HG03108 (cell line): ENCODE results near the gene DDX27.

Source experiments
- ATAC-seq: cut with Tn5 transposase; IDR thresholded peaks from one replicate; pipeline ENCODE4 v1.9.1; 2021; ENCODE audit warnings: moderate library complexity; ENCODE audit not compliant: unreplicated experiment

The DDX27 gene

DNA sequence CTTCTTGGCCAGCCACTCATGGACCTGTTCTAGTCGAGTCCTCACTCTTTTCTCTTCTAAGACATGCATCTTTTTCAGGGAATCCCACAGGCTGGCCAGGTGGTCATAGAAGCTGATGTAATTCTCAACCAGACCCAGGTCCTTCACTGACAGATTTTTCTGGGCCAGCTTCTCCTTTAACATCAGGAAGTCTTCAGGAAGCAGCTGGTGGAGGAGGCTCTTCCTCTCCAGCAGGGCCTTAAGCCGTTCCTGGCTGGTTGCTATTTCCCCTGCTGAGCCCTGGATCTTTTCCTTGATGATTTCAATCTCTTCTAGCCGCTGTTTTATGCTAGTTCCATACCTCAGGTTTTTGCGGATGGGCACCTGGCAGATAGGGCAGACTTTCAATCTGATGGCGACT lies 28.6 kb downstream of the DDX27 start:
- ATAC-seq: no peak

DNA sequence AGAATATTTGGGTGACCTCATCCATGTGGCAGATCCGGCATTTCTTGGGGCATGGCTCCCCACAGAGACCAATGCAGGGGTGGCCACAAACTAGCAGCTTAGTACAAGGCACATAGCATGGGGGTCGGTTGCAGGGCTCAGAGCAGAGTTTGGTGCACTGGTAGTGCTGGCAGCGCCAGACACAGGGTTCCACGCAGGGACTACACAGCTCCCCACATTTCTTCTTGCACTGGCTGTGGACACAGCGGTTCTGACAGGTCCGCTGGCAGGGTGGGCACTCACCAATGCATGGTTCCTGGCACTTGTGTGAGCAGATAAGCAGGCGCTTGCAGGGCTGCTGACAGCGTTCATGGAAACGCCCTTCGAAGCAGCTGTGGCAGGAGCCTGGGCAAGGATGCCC lies 29.1 kb downstream of the DDX27 start:
- ATAC-seq: no peak

DNA sequence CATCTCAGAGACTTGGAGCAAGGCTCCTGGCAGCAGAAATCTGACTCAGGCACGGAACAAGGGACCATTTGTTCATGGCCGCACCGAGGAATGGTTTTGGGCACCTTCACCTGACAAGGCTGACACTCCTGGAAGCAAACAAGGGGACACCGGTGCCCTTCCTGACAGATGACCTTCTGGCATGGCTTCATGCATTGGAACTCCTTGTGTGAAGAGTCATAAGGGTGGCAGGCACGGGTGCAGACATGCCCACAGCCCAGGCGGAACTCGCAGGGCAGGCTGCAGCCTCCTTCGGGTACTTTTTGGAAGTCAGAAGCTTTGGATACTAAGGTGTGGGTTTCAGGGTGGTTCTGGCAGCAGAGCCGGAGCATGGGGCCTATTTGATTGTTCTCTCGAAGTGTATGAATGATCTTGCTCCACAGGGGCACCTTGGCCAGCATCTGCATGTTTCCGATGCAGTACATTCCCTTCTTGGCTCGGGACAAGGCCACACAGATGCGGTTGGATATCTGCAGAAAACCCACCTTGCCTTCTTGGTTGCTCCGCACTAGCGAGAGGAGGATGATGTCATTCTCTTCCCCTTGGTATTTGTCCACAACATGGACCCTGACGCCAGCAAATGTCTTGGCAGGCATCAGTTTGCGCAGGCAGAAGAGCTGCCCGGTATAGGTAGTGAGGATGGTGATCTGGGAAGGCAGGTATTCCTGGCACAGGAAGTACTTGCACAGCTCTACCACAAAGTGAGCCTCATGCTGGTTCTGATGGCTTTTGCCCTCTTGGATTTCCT lies 29.9 kb downstream of the DDX27 start:
- no peak for ATAC-seq

DNA sequence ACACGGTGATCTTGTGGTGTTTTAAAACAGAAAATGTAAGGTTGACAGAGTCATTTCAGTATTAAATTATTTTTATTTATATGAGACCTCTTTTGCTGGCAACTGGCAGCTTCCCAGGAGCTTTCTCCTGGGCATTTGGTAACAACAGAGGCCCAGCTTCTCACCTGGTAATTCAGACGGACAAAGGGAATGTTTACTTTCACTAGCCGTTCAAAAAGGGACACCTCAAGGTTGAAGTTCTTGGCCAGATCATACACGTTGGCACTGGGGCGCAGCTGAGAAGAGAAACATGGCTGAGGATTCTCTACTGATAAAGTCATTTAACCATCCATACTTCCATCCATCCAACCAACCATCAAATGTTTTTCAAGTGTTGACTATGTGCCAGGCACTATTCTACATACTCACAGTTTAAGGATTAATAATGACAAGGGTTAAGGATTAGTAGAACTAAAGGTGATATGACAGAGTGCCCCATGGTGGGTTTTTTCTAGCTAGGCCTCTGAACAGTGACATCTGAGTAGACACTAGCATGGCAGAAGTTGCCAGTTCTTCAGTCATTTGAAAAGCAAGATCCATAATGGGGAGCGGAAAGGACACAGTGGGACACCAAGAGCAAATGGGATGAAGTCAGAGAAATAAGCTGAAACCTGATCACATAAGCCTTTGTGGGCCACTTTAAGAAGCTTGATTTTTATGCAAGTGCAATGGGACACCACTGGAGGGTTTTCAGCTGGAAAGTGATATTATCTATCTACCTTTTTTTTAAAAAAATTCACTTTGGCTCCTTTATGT lies 33.5 kb downstream of the DDX27 start:
- no peak for ATAC-seq

DNA sequence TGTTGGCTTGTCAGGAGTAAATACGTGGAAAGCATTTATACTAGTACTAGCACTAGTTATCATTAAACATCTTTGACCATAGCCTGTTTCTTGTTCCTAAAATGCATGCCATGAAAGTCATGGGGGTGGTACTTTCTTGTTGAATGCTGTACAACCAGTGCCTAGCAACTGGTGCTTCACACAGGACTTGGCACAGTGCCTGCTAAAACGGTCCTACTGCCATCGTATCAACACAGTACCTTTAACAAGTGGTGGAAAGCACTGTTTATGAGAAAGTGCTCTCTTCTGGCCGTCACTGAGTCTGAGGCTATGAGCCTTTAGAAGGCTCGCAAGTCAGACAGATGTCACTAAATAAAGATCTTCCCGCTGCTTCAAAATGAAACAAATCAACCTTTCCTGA lies 37.0 kb downstream of the DDX27 start:
- ATAC-seq: no peak

DNA sequence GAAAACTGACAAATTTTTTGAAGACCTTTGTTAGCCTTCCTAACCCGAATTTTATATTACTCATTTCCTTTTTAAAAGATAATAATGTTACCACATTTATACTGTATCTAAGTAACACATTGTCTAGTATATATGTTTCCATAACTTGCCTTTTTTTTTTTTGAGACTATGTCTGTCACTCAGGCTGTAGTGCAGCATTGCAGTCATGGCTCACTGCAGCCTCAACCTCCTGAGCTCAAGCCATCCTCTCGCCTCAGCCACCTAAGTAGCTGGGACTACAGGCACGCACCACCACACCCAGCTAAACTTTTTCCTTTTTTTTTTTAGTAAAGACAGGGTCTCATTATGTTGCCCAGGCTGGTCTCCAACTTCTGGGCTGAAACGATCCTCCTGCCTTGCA lies 40.1 kb downstream of the DDX27 start:
- ATAC-seq: no peak

DNA sequence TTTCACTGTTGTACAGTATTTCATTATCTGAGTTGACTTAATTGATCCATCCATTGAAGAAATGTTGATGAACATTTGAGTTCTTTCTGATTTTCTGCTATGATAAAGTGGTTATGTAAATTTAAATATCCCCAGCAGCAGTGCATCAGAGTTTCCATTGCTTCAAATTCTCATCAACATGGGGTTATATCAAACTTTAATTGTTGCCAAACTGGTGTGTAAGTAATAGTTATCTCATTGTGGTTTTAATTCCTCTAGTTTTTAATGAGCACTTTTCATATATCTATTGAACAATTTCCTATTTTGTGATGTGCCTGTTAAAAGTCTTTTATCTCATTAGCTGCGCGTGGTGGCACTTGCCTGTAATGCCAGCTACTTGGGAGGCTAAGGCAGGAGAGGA lies 40.6 kb downstream of the DDX27 start:
- no peak for ATAC-seq

DNA sequence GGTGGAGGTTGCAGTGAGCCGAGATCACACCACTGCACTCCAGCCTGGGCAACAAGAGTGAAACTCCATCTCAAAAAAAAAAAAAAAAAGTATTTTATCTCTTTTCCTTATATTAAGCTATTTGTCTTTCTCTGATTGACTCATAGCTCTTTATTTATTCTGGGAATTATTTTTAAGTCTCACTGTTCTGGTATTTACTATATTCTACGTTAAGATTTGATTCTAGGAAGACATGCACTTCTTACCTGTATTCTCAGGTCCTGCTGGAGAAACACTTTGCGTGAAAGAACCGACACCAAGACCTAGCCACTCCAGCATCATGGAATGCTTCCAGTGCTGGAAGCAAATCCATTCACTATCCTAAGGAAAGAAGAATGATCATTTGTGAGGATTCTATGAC lies 41.0 kb downstream of the DDX27 start:
- no peak for ATAC-seq

DNA sequence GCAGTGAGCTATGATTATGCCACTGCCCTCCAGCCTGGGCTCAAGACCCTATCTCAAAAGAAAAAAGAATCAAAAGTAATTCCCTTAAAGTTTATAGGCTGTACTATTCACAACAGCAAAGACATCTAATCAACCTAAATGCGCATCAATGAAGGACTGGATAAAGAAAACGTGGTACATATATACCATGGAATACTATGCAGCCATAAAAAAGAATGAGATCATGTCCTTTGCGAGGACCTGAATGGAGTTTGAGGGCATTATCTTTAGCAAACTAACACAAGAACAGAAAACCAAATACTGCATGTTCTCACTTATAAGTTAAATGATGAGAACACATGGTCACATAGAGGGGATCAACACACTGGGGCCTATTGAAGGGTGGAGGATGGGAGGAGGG lies 42.0 kb downstream of the DDX27 start:
- ATAC-seq: no peak

DNA sequence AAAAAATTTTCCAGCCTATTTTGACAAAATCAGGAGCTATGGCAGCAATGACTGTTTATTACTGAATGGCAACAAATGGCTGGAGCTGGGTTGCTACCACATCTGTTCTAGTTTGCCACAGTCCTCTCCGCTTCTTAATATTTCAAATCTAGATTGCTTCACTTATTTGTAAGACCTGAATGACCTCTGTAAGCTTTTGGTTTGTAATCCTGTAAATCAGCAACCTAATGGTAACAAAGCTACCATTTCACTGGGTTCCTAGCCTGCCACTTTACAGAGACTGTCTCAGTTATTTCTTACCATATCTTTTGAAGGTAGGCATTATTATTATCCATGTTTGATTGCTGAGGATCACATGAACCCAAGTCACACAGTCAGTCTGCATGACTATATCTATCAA lies 43.2 kb downstream of the DDX27 start:
- no peak for ATAC-seq

DNA sequence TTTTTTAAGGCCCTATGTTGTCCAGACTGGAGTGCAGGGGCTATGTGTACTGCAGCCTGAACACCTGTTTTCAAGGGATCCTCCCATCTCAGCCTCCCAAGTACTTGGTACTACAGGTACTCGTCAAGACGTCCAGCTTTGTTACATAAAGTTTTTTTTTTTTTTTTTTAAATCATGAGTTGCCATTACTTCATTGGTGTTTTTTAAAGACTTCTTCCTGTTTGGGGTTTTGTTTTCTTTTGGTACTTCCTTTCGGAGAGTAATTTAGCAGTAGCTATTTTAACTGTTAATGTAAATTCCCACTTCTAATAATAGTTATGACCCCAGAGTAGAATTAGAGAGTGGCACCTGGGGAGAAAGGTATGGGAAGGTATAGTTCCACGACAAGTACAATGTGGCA lies 48.1 kb downstream of the DDX27 start:
- no peak for ATAC-seq

DNA sequence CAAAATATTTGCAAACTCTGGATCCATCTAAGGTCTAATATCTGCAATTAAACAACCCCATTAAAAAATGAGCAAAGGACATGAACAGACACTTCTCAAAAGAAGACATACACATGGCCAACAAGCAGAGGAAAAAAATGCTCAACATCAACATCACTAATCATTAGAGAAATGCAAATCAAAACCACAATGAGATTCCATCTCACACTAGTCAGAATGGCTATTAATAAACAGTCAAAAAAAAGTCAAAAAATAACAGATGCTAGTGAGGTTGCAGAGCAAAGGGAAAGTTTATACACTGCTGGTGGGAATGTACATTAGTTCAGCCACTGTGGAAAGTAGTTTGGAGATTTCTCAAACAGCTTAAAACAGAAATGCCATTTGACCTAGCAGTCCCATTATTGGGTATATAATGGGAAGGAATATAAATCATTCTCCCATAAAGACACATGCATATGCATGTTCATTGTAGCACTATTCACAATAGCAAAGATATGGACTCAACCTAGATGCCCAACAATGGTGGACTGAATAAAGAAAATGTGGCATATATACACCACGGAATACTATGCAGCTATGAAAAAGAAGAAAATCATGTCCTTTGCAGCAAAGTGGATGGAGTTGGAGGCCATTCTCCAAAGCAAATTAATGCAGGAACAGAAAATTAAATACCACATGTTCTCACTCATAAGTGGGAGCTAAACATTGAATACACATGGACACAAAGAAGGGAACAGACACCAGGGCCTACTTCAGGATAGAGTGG lies 49.6 kb downstream of the DDX27 start:
- no peak for ATAC-seq

DNA sequence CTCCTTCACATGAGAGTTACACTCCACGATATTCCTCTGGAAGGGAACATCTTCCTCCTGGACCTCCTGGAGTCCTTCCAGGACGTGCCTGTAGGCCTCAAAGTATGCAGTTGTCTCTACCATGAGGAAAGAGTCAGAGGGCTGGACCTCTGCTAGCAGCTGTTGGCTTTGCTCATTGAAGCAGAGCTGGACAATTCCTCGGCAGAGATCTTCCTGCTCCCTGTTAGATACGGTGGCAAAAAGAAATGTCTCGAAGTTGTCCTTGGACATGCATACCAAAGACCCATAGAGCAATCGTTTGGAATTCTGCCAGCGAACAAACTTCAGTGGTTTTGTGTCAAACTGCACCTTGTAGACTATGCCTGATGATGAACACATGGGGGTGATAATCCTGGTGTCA lies 51.0 kb downstream of the DDX27 start:
- ATAC-seq: no peak

DNA sequence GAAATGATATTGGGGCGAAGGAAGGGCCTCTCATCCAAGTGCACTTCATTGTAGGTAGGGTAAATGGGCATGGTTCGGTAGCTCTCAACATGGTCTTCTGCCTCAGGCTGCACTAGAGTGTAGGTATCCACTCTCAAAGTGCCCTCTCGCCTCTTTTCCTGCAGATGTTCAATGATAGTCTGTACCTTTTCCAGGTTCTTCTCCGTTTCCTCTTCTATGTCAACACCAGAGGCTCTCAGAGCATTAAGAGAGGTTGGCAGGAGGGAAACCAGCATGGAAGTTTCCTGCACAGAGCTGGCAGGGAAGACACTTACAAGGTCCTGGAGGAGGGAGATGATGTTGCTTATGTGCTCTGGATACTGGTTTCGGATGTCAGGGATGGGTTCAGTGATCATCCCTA lies 51.5 kb downstream of the DDX27 start:
- no peak for ATAC-seq

DNA sequence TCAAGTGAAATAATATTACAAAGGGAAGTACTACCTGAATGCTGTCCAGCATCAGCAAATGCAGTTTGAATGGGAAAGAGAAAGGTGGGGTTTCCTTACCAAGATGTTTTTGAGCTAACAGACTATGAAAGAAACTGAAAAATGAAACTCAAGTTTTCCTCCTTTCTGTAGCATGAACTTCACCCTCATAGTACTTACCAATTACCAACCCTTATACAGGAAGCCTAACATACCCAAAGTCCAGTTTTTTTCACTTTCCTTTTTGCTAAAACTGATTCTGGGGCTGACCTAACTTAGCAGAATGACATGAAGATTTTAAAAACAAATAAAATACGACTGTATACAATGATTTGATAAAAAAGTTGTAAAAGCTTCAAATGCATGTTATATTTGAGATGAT lies 53.4 kb downstream of the DDX27 start:
- ATAC-seq: peak; percentile 33

DNA sequence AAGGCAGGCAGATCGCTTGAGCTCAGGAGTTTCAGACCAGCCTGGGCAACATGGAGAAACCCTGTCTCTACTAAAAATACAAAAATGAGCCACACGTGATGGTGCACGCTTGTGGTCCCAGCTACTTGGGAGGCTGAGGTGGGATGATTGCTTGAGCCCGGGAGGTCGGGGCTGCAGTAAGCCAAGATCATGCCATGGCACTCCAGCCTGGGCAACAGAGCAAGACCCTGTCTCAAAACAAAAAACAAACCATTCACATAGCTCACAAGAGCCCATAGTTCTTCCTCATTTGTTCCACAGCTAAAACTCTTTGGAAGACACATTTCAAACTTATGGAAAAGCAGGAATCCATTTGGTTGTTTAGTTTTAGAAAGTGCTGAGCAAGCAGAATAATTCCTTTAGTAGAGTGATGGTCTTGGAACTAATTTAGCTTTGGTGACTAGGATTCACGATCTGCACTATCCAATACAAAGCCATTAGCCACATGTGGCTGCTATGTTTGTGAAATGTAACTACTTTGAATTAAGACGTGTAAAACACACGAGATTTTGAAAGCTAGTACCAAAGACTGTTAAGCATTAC lies 54.6 kb downstream of the DDX27 start:
- no peak for ATAC-seq

DNA sequence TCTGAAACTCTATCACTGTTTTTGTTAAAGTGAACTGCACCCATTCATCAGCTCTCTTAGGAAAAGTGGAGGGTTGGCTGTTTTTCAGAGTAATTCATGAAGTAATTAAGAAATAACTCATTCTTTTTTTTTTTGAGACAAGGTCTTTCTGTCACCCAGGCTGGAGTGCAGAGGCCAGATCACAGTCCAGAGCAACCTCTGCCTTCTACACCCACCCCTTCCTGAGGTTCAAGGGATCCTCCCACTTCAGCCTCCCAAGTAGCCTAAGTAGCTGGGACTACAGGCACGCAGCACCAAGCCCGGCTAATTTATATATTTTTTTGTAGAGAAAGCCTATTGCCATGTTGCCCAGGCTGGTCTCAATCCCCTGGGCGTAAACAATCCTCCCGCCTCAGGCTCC lies 56.0 kb downstream of the DDX27 start:
- ATAC-seq: no peak

DNA sequence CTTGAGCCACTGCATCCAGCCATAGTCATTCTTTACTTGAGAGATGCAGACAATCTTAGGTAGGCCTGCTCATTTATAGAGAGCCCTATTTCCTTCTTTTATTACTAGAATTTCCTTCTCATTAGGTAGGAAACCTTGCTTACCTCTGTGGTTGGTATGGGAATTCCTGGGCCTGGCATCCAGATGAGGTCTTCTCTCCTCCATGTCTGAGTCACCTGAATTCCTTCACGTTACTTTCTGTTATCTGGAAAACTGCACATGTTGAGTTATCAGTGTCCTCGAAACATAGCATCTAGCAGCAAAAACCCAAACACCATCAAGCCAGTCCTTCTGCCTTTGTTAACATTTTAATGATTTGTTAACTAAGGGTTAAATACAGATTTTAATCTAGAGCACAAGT lies 56.4 kb downstream of the DDX27 start:
- no peak for ATAC-seq

DNA sequence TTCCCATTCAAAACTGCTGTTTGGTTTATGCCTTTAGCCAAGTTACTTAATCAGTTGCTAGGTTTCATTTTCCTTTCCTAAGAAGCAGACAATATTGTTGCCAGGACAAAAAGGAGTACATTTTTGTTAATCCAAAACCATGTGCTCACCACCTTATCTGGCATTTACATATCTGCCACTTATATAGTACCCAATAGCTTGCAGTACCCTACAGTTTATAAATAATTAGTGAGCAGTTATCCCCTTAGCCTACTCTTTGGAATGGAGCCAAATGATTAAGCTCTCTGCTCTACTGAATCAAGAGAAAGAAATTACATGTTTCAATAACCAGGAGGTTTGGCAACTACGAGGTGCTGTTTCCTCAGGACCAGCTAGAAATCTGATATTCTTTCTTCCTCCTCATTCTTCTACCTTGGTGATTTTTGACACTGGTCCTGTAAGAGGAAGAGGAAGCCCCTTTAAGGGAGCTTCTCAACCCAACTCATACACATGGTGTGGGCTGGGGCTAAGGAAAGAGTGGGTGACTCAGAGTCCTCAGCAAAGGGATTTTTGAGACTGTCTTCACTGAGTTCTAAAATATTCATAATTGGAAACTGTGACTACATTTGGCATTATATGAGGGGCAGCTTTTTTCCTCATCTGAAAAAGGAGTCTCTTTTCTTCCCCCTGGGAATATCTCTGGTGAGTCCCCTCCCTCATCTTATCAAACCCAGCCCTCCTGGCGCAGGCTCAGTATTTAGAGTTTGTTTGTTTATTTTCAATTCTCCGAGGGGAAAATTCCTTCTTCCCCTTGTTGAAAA lies 57.1 kb downstream of the DDX27 start:
- ATAC-seq: no peak

DNA sequence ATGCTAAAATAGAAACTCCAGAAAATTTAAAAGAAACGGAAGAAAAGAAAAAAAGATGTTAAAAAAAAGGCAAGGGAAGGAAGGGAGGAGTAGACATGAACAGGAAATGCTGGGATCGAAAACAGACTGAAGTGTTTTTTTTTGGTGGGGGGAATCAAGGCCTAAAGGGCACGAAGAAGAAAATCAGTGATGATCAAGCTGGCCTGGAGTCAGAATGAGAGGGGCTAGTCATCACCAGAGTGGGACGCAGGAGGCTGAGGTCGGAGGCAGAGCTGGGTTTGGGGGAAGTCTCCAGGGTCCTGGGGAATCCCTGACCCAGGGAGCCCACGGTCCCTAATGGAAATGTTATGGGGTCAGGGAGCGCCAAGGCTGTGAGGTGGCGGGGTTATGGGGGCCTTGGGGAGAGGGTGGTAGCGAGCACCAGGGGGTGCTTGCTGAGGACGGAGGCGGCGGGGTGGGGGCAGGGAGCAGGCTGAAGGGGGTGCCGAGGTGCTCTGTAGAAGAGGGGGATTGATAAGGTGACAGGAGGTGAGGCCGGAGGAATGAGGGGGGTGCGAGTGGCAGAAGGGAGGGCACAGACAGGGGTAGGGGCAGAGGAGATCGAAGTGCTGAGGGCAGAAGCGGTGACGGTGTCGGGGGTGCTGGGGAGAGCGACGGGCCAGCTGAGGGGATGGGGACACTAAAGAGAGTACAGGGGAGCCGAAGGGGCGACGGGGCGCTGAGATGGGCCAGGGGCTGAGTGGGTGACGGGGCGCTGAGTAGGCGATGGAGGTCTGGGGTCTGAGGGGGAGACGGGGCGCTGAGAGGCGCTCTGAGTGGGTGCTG lies 58.0 kb downstream of the DDX27 start:
- no peak for ATAC-seq
